Measurements from ENCODE around the gene ZNRF2. TPM values are rescaled to one million over a fixed set of nuclear protein-coding genes. Genes with fewer than 3 reads are reported as not detected.

ZNRF2 gene
- total RNA-seq, 1 donor from 2014 or later, result 21.4 TPM

DNA sequence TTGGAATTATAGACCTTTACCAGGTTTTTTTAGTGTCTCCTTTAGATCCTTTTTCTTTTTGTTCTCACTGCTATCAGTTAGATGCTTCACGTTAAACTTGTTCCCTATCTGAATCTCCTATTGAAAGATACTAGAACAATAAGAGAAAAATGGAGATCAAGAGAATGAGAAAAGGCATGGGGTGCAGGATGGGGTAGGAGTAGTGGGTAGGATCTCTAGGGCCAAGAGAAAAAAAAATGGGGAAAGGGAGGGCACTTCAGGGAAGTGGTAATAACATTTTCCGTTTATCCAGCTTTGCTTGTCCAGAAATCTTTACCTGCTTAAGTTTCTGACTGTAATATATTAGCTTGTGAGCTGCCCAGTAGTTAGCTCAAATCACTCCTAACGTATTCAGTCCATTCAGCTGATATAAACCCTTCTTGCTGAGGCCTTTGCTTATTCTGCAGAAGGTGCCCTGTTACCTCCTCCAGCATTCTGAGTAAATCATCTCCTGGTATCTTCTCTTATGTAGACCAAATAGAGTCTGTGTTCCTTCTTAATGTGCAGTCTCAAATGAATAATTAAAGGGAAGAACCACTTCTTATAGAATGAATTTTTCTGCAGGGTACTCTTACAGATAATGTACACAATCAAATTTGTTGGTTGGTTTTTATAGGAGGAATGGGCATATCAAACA is 69.7 kb downstream of the ZNRF2 start:
- intact Hi-C loops (cut with micrococcal nuclease), result loop anchor here (5.0 kb wide), 3 partner anchors 93 to 292 kb away; no protein-coding TSS in a partner anchor
- CTCF ChIA-PET, result interaction anchor here (0.7 to 7.6 kb wide), 4 partner anchors 76 to 209 kb away, joined by 3 to 66 read pairs (median 18); no protein-coding TSS in a partner anchor
- ATAC-seq (ENCODE audit: low read depth), result no peak

GRCh38 chr7:30354791-30355190 is 70.4 kb downstream of the ZNRF2 start:
- no peaks in the 10 kb centered on the region for H3K9me3 Mint-ChIP-seq

More for the DNA sequence above, 69.7 kb downstream of the ZNRF2 start:
- no peak overlapping the region for H3K27ac Mint-ChIP-seq
- no peaks in the 10 kb centered on the region for H3K9me3 Mint-ChIP-seq
- H3K4me3 Mint-ChIP-seq, result no peak overlapping the region
- peaks cover 20% of the 10 kb centered on the region for H3K4me1 Mint-ChIP-seq
- POLR2A ChIA-PET, result no interaction called here
- no peak for TF ChIP-seq CTCF (IDR thresholded peaks at IDR 0.05)
- H3K27me3 Mint-ChIP-seq, result no peaks in the 10 kb centered on the region
- DNase-seq, result no peak
- peaks cover 24% of the 10 kb centered on the region for H3K36me3 Mint-ChIP-seq (ENCODE audit: low read depth)

DNA sequence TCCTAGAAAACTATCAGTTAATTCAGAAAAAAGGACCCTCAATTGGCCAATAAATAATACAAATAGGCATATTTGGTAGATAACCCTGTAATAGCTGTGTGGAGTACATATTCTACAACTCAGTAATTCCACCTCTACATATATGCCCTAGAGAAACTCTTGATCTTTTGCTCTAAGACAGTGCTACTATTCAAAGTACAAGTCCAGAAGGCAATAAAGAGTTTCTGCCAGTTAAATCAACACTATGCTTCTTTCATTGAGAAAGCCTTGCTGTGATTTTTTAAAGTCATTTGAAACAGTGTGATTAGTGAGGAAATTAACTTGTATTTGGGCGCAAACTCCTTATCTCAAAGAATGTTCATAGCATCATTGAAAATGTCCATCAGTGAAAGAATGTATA is 75.6 kb downstream of the ZNRF2 start:
- ATAC-seq (ENCODE audit: low read depth), result no peak
- Mint-ChIP-seq H3K4me3 (no peak overlapping the region), H3K9me3 (no peaks in the 10 kb centered on the region), H3K4me1 (peaks cover 28% of the 10 kb centered on the region), H3K27ac (no peak overlapping the region), H3K27me3 (no peaks in the 10 kb centered on the region), H3K36me3 (ENCODE audit: low read depth) (peaks cover 36% of the 10 kb centered on the region)
- no peak for TF ChIP-seq CTCF (IDR thresholded peaks at IDR 0.05)
- intact Hi-C loops (cut with micrococcal nuclease), result no loop called here
- no peak for DNase-seq
- CTCF ChIA-PET, result no interaction called here
- POLR2A ChIA-PET, result no interaction called here

More at GRCh38 chr7:30354791-30355190, 70.4 kb downstream of the ZNRF2 start:
- no peak overlapping the region for H3K27ac Mint-ChIP-seq
- H3K4me1 Mint-ChIP-seq, result peaks cover 17% of the 10 kb centered on the region
- TF ChIP-seq CTCF (IDR thresholded peaks at IDR 0.05), result no peak
- ChIA-PET CTCF (interaction anchor here (7.6 kb wide), 1 partner anchor 77 kb away, joined by 66 read pairs; no protein-coding TSS in a partner anchor), POLR2A (no interaction called here)
- no peak for DNase-seq
- ATAC-seq (ENCODE audit: low read depth), result no peak
- intact Hi-C loops (cut with micrococcal nuclease), result loop anchor here (5.0 kb wide), 3 partner anchors 93 to 292 kb away; no protein-coding TSS in a partner anchor
- no peak overlapping the region for H3K4me3 Mint-ChIP-seq
- H3K36me3 Mint-ChIP-seq (ENCODE audit: low read depth), result peaks cover 28% of the 10 kb centered on the region
- no peaks in the 10 kb centered on the region for H3K27me3 Mint-ChIP-seq

DNA sequence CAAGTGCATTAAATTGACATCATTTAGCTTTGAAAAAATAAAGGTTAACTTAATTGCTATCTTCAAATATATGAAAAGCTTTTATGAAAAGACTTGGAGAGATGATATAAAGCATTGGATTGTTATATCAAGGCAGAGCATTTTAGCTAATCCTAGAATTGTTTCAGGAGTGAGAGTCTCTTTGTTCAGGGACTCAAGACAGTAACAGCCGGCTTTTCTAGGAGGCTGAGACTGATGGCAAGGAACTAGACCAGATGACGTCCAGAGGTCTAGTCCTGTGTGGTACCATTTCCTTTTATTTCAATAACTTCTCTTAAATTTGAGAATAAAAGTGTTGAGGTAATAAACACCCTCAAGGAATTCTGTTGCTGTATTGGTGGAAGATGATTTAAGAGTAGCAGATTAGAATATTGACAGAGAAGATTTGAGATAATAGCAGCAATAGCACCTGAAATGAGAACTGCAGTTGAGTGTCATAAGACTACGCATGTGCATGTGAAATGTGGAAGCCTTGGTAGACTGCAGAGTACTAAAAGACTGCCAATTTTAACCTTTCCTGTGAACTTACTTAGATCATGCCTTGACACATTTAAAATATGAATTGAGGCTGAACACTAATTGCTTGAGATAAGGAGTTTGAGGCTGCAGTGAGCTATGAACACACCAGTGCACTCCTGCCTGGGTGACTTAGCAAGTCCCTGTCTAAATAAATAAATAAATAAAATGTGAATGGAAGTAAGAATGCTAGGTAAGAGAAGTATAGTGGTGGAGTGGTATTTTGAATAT is 79.6 kb downstream of the ZNRF2 start:
- Mint-ChIP-seq H3K27ac (peak overlapping the region; percentile 60), H3K36me3 (ENCODE audit: low read depth) (peaks cover 25% of the 10 kb centered on the region), H3K9me3 (no peaks in the 10 kb centered on the region), H3K4me3 (no peak overlapping the region), H3K4me1 (peaks cover 28% of the 10 kb centered on the region), H3K27me3 (no peaks in the 10 kb centered on the region)
- intact Hi-C loops (cut with micrococcal nuclease), result no loop called here
- peak; percentile 21 for ATAC-seq (ENCODE audit: low read depth)
- TF ChIP-seq CTCF (IDR thresholded peaks at IDR 0.05), result no peak
- POLR2A ChIA-PET, result interaction anchor here (0.7 to 1.2 kb wide), 2 partner anchors 11 to 110 kb away, joined by 3 to 5 read pairs; no protein-coding TSS in a partner anchor
- CTCF ChIA-PET, result no interaction called here
- no peak for DNase-seq

- H3K4me1 Mint-ChIP-seq, result peaks cover 28% of the 10 kb centered on the region
- no peak for DNase-seq
- H3K27me3 Mint-ChIP-seq, result no peaks in the 10 kb centered on the region
- POLR2A ChIA-PET, result interaction anchor here (0.6 kb wide), 1 partner anchor 12 kb away, joined by 4 read pairs; no protein-coding TSS in a partner anchor
- no peak overlapping the region for H3K4me3 Mint-ChIP-seq
- no peak overlapping the region for H3K27ac Mint-ChIP-seq
- CTCF ChIA-PET, result no interaction called here
- H3K9me3 Mint-ChIP-seq, result no peaks in the 10 kb centered on the region
- ATAC-seq (ENCODE audit: low read depth), result no peak
- peaks cover 21% of the 10 kb centered on the region for H3K36me3 Mint-ChIP-seq (ENCODE audit: low read depth)
- intact Hi-C loops (cut with micrococcal nuclease), result no loop called here
- no peak for TF ChIP-seq CTCF (IDR thresholded peaks at IDR 0.05)
Measured at GRCh38 chr7:30364773-30365172, 80.4 kb downstream of the ZNRF2 start.
